ENCODE results near the gene STK16. TPM values are rescaled to one million over a fixed set of nuclear protein-coding genes. Genes with fewer than 3 reads are reported as not detected.

The STK16 gene
- total RNA-seq, 1 donor from 2014 or later = 19.9 TPM

DNA sequence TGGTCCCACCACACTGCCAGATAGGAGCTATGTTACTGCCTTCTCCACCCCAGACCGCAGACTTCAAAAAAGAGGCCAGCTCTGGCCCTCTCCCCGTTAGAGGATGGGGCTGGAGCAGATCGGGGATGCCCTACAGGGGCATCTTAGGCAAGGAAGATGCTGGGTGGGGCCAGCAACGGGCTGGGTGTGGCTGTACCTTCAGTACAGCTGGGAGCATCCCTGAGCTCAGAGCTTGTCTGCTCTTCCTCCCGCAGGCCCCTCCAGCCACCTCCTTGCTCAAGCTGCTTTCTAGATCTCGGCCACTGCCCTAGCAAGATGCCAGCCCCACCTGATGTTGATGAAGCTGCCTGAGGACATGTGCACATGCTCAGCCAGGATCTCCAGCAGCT is 54.1 kb downstream of the STK16 start:
- Mint-ChIP-seq H3K4me3 (peak overlapping the region; percentile 64), H3K27ac (no peak overlapping the region), H3K27me3 (ENCODE audit: insufficient read depth, low read depth) (peaks cover 11% of the 10 kb centered on the region), H3K36me3 (no peaks in the 10 kb centered on the region), H3K4me1 (peaks cover 26% of the 10 kb centered on the region), H3K9me3 (no peaks in the 10 kb centered on the region)
- H3K9ac ChIP-seq = no peak overlapping the region
- no peak for DNase-seq (ENCODE audit: low spot score)
- TF ChIP-seq EZH2 (IDR thresholded peaks at IDR 0.05) (no peak), EZH2phosphoT487 (IDR thresholded peaks at IDR 0.05) (no peak)
- TF ChIP-seq, protein P1, sequence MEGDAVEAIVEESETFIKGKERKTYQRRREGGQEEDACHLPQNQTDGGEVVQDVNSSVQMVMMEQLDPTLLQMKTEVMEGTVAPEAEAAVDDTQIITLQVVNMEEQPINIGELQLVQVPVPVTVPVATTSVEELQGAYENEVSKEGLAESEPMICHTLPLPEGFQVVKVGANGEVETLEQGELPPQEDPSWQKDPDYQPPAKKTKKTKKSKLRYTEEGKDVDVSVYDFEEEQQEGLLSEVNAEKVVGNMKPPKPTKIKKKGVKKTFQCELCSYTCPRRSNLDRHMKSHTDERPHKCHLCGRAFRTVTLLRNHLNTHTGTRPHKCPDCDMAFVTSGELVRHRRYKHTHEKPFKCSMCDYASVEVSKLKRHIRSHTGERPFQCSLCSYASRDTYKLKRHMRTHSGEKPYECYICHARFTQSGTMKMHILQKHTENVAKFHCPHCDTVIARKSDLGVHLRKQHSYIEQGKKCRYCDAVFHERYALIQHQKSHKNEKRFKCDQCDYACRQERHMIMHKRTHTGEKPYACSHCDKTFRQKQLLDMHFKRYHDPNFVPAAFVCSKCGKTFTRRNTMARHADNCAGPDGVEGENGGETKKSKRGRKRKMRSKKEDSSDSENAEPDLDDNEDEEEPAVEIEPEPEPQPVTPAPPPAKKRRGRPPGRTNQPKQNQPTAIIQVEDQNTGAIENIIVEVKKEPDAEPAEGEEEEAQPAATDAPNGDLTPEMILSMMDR (IDR thresholded peaks at IDR 0.05) = no peak
- peaks cover 21% of the 10 kb centered on the region for H3K4me1 ChIP-seq
- no peak overlapping the region for H2AFZ ChIP-seq (replicated peaks)
- H3K4me2 ChIP-seq = peak overlapping the region; percentile 50
- H3K79me2 ChIP-seq (ENCODE audit: low read depth) = no peaks in the 10 kb centered on the region
- H3K4me3 ChIP-seq = no peak overlapping the region
- no peak overlapping the region for H3K27ac ChIP-seq
- H4K20me1 ChIP-seq (ENCODE audit: low read depth) = no peaks in the 10 kb centered on the region
- no peaks in the 10 kb centered on the region for H3K9me3 ChIP-seq (ENCODE audit: low read depth)
- H3K36me3 ChIP-seq = no peaks in the 10 kb centered on the region
- H3F3A ChIP-seq (ENCODE audit: low read depth) = peaks cover 6% of the 10 kb centered on the region
- H3K27me3 ChIP-seq = peaks cover 55% of the 10 kb centered on the region

MicroRNA genes within 50 kb of the gene (microRNA counts, 767-probe panel; counts per million panel counts)
- 460 counts per million, percentile 90 among the panel's probes with 10 or more counts for microRNA hsa-miR-153

Small RNA genes lying within 50 kb of the gene (microRNA-seq; reads per million reads assigned to microRNA genes)
- not detected for gene MIR153-1

Small RNA genes lying within 50 kb of the gene (small RNA-seq; reads per million reads assigned to genes)
- not detected for gene MIR153-1

Other genes with a start within 250 kb of the STK16 start
- 0.22 and 0.80 TPM in 2 replicates for gene CFAP65, start 204.0 kb upstream of the STK16 start, total RNA-seq (ENCODE audit: low replicate concordance)
- 0.06 TPM in 1 of 2 replicates, not detected in the other for gene IHH, start 184.6 kb upstream of the STK16 start, total RNA-seq (ENCODE audit: low replicate concordance)
- 23.9 and 25.5 TPM in 2 replicates for gene NHEJ1, start 84.7 kb upstream of the STK16 start, total RNA-seq (ENCODE audit: low replicate concordance)
- gene SLC23A3, start 75.5 kb upstream of the STK16 start, total RNA-seq (ENCODE audit: low replicate concordance) = 0.06 and 1.4 TPM in 2 replicates
- gene CNPPD1, start 68.6 kb upstream of the STK16 start, total RNA-seq (ENCODE audit: low replicate concordance) = 15.8 and 21.8 TPM in 2 replicates
- gene RETREG2, start 67.2 kb upstream of the STK16 start, total RNA-seq (ENCODE audit: low replicate concordance) = 32.9 and 53.5 TPM in 2 replicates
- gene ZFAND2B, start 38.7 kb upstream of the STK16 start, total RNA-seq (ENCODE audit: low replicate concordance) = 13.6 and 23.8 TPM in 2 replicates
- 14.0 and 14.3 TPM in 2 replicates for gene ABCB6, start 26.5 kb upstream of the STK16 start, total RNA-seq (ENCODE audit: low replicate concordance)
- 32.7 and 40.3 TPM in 2 replicates for gene ATG9A, start 15.8 kb upstream of the STK16 start, total RNA-seq (ENCODE audit: low replicate concordance)
- gene ANKZF1, start 15.7 kb upstream of the STK16 start, total RNA-seq (ENCODE audit: low replicate concordance) = 65.9 and 76.3 TPM in 2 replicates
- gene GLB1L, start within 50 bp of the STK16 start, total RNA-seq (ENCODE audit: low replicate concordance) = 7.2 and 14.7 TPM in 2 replicates
- not detected in 2 replicates for gene TUBA4B, start 7.8 kb downstream of the STK16 start, total RNA-seq (ENCODE audit: low replicate concordance)
- gene TUBA4A, start 8.4 kb downstream of the STK16 start, total RNA-seq (ENCODE audit: low replicate concordance) = 0.56 TPM in 1 of 2 replicates, not detected in the other
- gene DNAJB2, start 33.9 kb downstream of the STK16 start, total RNA-seq (ENCODE audit: low replicate concordance) = 35.0 and 37.0 TPM in 2 replicates
- gene PTPRN, start 63.9 kb downstream of the STK16 start, total RNA-seq (ENCODE audit: low replicate concordance) = 0.60 and 4.2 TPM in 2 replicates
- gene RESP18, start 87.3 kb downstream of the STK16 start, total RNA-seq (ENCODE audit: low replicate concordance) = not detected in 2 replicates
- gene DNPEP, start 142.4 kb downstream of the STK16 start, total RNA-seq (ENCODE audit: low replicate concordance) = 36.6 and 120 TPM in 2 replicates
- 0.31 TPM in 1 of 2 replicates, not detected in the other for gene DES, start 172.9 kb downstream of the STK16 start, total RNA-seq (ENCODE audit: low replicate concordance)
- 5.6 and 18.4 TPM in 2 replicates for gene SPEG, start 189.4 kb downstream of the STK16 start, total RNA-seq (ENCODE audit: low replicate concordance)